Endothelial cell of umbilical vein (primary cell): ENCODE data around the gene RIOK1.

ENCODE experiments used
- CTCF ChIP-seq, 2 donors: IDR thresholded peaks; 1 replicate in 1 of 2; 2 replicates in 1 of 2; pipeline ENCODE4 v1.5.1; 2011; ENCODE audit warnings: low read length in 2 of 2, mild to moderate bottlenecking in 2 of 2, moderate library complexity in 2 of 2, control low read depth in 1 of 2, inconsistent platforms in 1 of 2, low read depth in 1 of 2; ENCODE audit not compliant: insufficient read depth in 1 of 2; ENCODE audit errors: extremely low read depth in 1 of 2
- EZH2 ChIP-seq: IDR thresholded peaks from 2 replicates; pipeline ENCODE4 v1.6.1; 2012; ENCODE audit warnings: borderline replicate concordance, low read depth, mild to moderate bottlenecking, moderate library complexity, low read length, inconsistent platforms; ENCODE audit not compliant: severe bottlenecking
- FOS ChIP-seq: IDR thresholded peaks from 2 replicates; pipeline ENCODE4 v1.6.1; 2011; ENCODE audit warnings: mild to moderate bottlenecking, low read length, moderate library complexity, borderline replicate concordance; ENCODE audit not compliant: insufficient read depth
- GATA2 ChIP-seq: IDR thresholded peaks from 2 replicates; pipeline ENCODE4 v1.7.0; 2011; ENCODE audit warnings: low read depth, mild to moderate bottlenecking, moderate library complexity, mixed read lengths, low read length; ENCODE audit not compliant: insufficient read length, insufficient read depth
- JUN ChIP-seq: IDR thresholded peaks from 2 replicates; pipeline ENCODE4 v1.6.1; 2011; ENCODE audit warnings: borderline replicate concordance, low read depth; ENCODE audit not compliant: insufficient read length, insufficient read depth
- MAX ChIP-seq: IDR thresholded peaks from 2 replicates; pipeline ENCODE4 v1.6.1; 2011; ENCODE audit not compliant: insufficient read depth, insufficient read length
- POLR2A ChIP-seq: IDR thresholded peaks from 2 replicates; pipeline ENCODE4 v1.6.1; 2012; ENCODE audit warnings: low read depth, mild to moderate bottlenecking, control low read depth, low read length
- POLR2AphosphoS5 ChIP-seq: IDR thresholded peaks from 2 replicates; pipeline ENCODE4 v1.6.1; 2012; ENCODE audit warnings: low read depth, mild to moderate bottlenecking, control low read depth, low read length, moderate library complexity; ENCODE audit not compliant: insufficient read depth

DNA sequence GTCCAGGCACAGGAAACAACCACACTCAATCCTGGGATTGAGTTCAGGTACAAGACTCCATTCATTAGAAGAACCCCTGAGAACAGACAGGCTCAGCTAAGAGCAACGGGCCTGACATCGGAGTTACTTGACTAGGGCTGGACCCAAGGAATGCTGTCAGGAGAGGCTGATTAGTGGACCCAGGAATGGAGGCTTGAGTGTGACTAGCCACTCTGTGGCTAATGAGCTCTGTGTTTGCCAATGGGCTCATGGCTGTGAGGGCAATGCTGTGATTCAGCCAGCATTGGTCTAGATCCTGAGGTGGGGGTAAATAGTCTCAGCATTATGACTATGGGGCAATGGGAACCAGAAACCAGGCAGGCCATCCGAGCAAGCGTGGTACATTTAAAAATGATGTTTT lies 71.8 kb downstream of the RIOK1 start:
- TF ChIP-seq CTCF (IDR thresholded peaks at IDR 0.05; ENCODE audit: extremely low read depth in 1 of 2, insufficient read depth in 1 of 2, low read depth in 1 of 2, low read length in 2 of 2) (no peak), POLR2AphosphoS5 (no peak), JUN (no peak), EZH2 (no peak), FOS (no peak), MAX (no peak), POLR2A (no peak), GATA2 (no peak)
